Omental fat pad (tissue), 4 donors: ENCODE data around the gene MUC6. TPM values are rescaled to one million over a fixed set of nuclear protein-coding genes. Genes with fewer than 3 reads are reported as not detected.

ENCODE experiments used
- ATAC-seq: fragments of 150-250 bp; one replicate; pipeline ENCODE4 v1.9.1; 2016; ENCODE audit warnings: mild to moderate bottlenecking, moderate library complexity; ENCODE audit not compliant: low FRiP score
- DNase-seq: peaks from one replicate; pipeline ENCODE4 v3.0.0-alpha.2; 2019; ENCODE audit warnings: low spot score
- total RNA-seq, 4 donors: library from RNA; depleted of rRNA; stranded (reverse); fragments of >200 nt; gene quantifications; one replicate each; pipeline ENCODE4 v1.1.0, GENCODE V29; 2016
- TF ChIP-seq, protein P1 (sequence below), 3 donors: fragments of 450-650 bp; IDR thresholded peaks; one replicate each; pipeline ENCODE4 v1.5.1; 2016 to 2017; ENCODE audit warnings: antibody characterized with exemption in 3 of 3, mild to moderate bottlenecking in 3 of 3, moderate library complexity in 2 of 3

Gene MUC6
- total RNA-seq, 4 donors from 2014 or later, result not detected

DNA sequence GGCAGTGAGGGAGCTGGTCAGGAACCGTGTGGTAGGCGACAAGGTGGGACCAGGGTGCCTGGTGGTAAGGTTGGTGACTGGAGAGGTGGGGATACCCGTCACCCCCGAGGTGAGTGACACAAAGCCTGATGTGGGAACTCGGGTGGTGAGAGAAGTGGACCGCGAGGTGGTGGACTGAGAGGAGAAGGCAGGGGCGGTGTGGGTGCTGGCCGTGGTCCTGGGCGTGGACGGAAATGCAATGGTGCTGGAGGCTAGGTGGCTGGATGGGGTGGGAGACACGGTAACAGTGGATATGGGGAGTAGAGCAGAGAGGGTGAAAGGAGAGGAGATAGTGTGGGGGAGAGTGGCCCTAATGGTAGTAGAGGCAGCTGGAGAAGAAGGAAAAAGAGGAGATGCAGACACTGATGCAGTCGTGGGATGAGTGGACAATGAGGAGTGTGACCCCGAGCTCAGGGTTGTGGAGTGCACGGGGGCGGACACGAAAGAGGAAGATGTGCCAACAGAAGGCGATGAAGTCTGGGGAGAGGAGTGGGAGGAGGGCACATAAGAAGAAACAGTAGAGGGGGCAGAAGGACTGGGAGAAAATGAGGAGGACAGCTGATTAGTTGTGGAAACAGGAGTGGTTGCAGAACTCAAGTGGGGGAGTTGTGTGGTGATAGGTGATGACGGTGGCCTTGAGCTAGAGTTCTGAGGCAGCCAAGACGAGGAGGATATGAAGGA, 20.5 kb downstream of the MUC6 start:
- TF ChIP-seq, protein P1, sequence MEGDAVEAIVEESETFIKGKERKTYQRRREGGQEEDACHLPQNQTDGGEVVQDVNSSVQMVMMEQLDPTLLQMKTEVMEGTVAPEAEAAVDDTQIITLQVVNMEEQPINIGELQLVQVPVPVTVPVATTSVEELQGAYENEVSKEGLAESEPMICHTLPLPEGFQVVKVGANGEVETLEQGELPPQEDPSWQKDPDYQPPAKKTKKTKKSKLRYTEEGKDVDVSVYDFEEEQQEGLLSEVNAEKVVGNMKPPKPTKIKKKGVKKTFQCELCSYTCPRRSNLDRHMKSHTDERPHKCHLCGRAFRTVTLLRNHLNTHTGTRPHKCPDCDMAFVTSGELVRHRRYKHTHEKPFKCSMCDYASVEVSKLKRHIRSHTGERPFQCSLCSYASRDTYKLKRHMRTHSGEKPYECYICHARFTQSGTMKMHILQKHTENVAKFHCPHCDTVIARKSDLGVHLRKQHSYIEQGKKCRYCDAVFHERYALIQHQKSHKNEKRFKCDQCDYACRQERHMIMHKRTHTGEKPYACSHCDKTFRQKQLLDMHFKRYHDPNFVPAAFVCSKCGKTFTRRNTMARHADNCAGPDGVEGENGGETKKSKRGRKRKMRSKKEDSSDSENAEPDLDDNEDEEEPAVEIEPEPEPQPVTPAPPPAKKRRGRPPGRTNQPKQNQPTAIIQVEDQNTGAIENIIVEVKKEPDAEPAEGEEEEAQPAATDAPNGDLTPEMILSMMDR (IDR thresholded peaks at IDR 0.05), result no peak
- no peak for DNase-seq
- no peak for ATAC-seq

DNA sequence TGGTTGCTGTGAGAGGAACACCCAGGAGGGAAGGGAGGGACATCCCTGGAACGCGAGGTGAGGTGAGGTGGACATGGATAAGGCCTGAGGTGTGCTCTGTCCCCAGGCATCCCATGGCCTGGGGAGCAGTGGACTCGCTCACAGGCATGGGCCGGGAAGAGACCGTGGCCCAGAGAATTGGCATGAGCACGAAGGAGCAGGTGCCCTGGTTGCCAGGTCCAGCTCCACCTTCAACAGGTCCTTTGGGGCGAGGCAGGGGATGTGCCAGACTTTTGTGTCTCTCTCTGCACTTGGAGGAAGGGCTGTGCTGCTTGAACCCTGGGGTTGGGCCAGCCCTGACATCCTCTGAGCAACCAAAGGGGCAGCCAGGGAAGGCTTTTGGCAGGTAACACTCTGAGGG, 21.5 kb downstream of the MUC6 start:
- TF ChIP-seq, protein P1 (IDR thresholded peaks at IDR 0.05), result no peak
- no peak for DNase-seq
- ATAC-seq, result no peak

DNA sequence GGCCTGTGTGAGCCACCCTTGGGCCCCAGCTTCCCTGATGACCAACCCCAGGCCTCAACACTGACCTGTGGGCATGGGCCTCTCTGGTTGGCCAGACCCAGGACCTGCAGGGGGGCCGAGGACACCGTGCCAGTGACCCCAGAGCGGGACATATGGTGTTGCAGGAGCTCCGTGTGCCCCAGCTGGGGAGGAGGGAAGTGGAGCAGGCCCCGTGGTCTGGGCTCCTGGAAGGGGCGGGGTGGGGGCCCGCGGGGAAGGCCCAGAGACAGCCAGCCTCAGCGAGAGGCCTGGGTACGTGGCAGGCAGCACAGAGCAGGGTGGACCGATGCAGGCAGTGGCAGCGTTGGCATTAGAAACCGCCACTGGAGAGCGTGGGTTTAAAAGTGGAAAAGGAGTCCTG, 22.2 kb downstream of the MUC6 start:
- DNase-seq (no peak), ATAC-seq (no peak)
- TF ChIP-seq, protein P1 (IDR thresholded peaks at IDR 0.05), result no peak

DNA sequence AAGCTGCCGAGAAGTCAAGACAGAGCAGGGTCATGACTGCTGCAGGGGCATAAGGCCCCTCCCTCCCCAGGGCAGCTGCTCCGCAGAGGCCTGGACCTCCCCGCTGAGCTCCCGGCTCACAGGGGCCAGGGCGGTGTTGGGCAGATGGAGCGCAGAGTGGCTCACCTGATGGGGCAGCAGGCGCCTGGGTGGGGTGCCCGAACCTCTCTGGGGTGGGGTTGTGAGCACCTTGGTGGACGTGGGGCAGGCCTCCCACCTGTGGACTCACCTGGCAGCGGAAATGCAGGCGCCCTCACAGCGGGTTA, 22.9 kb downstream of the MUC6 start:
- TF ChIP-seq, protein P1 (IDR thresholded peaks at IDR 0.05), result no peak
- no peak for ATAC-seq
- no peak for DNase-seq

DNA sequence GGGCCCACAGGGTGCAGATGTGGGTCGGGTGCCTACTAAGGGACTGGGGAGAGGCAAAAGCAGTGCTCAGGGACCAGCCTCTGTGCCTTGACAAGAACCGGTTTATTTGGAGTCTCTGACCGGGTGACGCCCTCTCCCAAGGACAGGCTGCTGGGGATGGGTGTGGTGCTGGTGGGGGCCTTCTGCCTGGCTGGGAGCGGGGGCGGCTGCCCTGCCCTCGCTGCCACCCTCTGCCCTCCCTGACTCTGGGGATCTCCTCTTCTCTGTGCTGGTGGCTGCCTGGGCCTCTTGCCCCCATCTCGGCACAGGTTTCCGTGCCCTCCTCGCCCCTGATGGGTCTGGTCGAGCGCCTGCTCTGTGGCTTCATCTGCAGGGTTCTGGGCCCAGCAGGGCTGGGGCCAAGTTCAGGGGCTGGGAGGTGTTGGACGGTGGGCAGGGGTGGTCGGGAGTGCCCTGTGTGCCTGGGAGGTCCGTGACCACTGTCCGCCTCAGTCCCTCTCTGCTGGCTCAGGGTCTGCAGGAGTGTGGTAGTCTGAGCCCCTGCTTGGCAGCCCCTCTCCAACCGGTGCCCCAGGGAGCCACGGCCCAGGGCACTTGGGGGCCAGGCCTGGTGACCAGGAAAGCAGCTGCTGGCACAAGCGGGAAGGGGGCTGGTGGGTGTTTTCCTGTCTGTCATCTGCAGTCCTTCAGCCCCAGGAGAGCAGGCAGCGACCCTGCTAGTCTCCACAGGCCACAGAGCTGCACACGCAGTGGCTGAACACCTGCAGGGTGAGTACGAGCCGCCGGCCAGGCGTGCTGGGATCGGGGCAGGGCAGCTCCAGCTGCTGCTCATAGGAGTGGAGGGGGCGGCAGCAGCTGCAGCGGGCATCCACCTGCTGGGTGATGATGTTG, 23.5 kb downstream of the MUC6 start:
- TF ChIP-seq, protein P1 (IDR thresholded peaks at IDR 0.05), result no peak
- no peak for DNase-seq
- no peak for ATAC-seq

DNA sequence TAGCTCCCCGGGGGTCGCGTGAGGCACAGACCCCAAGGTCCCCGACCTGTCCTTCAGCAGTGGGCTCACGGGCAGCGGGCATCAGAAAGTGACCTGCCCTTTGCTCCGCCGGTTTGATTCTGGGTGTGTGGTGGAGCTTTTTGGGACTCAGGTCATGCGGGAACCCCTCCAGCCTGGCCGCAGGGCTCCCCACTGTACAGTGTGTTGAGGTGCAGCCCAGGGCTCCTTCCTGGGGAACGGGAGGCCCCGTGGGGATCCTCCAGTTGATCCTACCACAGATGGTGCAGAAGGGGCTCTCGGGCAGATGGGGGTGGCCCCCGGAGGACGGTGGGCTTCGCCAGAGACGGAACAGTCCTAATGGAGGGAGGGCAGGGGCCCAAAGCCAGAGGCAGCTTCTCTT, 24.2 kb downstream of the MUC6 start:
- TF ChIP-seq, protein P1 (IDR thresholded peaks at IDR 0.05), result no peak
- ATAC-seq (no peak), DNase-seq (no peak)

DNA sequence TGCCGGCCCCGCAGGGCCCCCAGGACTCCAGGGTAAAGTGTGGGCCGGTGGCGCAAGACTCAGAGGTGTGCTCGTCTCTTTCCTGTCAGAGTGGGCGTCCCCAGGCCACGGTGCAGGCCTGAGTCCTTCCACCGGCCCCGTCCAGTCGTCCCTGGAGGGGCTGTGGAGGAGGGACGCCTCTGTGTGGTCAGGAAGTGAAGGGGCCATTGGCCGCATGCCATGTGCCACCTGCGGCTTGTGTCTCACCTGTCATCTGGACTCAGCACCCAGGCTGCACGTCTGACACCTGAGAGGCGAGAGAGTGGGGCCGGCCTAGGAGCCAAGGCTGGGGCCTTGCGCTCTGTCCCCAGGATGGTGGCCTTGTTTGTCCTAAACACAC, 25.2 kb downstream of the MUC6 start:
- TF ChIP-seq, protein P1 (IDR thresholded peaks at IDR 0.05), result no peak
- DNase-seq, result no peak
- ATAC-seq, result no peak
